Activated CD4-positive, alpha-beta T cell treated with anti-CD3 and anti-CD28 coated beads for 1 hour (primary cell): ENCODE data around the gene CSF2RB.
"Not testable (repeated sequence)": the region's sequence is repeated elsewhere in the genome, so short reads cannot be mapped to it uniquely, and the experiment has no call there.

Source experiments
- DNase-seq: peaks from one replicate; pipeline ENCODE4 v3.0.0-alpha.2; 2020

The CSF2RB gene

GRCh38 chr22:36977401-36977861 lies 64.0 kb downstream of the CSF2RB start:
- DNase-seq = peak; percentile 65

- peak; percentile 82 for DNase-seq
Observed at GRCh38 chr22:36977947-36978660, 64.7 kb downstream of the CSF2RB start.

- DNase-seq = no peak
Observed at GRCh38 chr22:36979016-36979910, 65.8 kb downstream of the CSF2RB start.

- DNase-seq = no peak
Observed at GRCh38 chr22:36981247-36981775, 67.9 kb downstream of the CSF2RB start.

- DNase-seq = no peak
Observed at GRCh38 chr22:36982136-36982535, 68.7 kb downstream of the CSF2RB start.

GRCh38 chr22:36985211-36985889 lies 71.9 kb downstream of the CSF2RB start:
- no peak for DNase-seq

GRCh38 chr22:36986242-36986821 lies 72.9 kb downstream of the CSF2RB start:
- DNase-seq = no peak

- no peak for DNase-seq
Observed at GRCh38 chr22:36988075-36988832, 74.8 kb downstream of the CSF2RB start.

GRCh38 chr22:36989012-36989411 lies 75.6 kb downstream of the CSF2RB start:
- not testable (repeated sequence) for DNase-seq
